Peyer's patch (tissue), 4 donors: ENCODE results near the gene RPL13A.

Source experiments
- CTCF ChIP-seq, 6 experiments: fragments of 450-650 bp in 4 of 6; fragments of 200-600 bp in 2 of 6; sonication (generic) in 1 of 6; IDR thresholded peaks; one replicate each; pipeline ENCODE4 v1.5.1; 2017 to 2019; ENCODE audit warnings: antibody characterized with exemption in 6 of 6, mild to moderate bottlenecking in 3 of 6, moderate library complexity in 1 of 6
- POLR2A ChIP-seq, 2 donors: fragments of 450-650 bp; IDR thresholded peaks; one replicate each; pipeline ENCODE4 v1.5.1; 2017; ENCODE audit warnings: antibody characterized with exemption in 2 of 2, mild to moderate bottlenecking in 2 of 2, moderate library complexity in 2 of 2

- TF ChIP-seq POLR2A (IDR thresholded peaks at IDR 0.05) (no peak), CTCF (IDR thresholded peaks at IDR 0.05) (no peak)
Measured at GRCh38 chr19:49498475-49498874, 11.1 kb downstream of the RPL13A start.
